Nephron (organoid): ENCODE measurements around the gene DLGAP4.

Experiments
- H3K27ac Mint-ChIP-seq, 3 experiments: 2 replicates each; pipeline ENCODE4 v1.8.0; 2020; ENCODE audit warnings: mixed read lengths in 3 of 3, mild to moderate bottlenecking in 2 of 3, moderate library complexity in 1 of 3
- H3K27me3 Mint-ChIP-seq: 2 replicates; pipeline ENCODE4 v1.8.0; 2021; ENCODE audit warnings: low read depth, mild to moderate bottlenecking, moderate library complexity, mixed read lengths
- H3K36me3 Mint-ChIP-seq: 2 replicates; pipeline ENCODE4 v1.8.0; 2020; ENCODE audit warnings: low read depth, mixed read lengths
- H3K4me1 Mint-ChIP-seq: 2 replicates; pipeline ENCODE4 v1.8.0; 2020; ENCODE audit warnings: mixed read lengths
- H3K4me3 Mint-ChIP-seq, 3 experiments: 2 replicates each; pipeline ENCODE4 v1.8.0; 2020; ENCODE audit warnings: mild to moderate bottlenecking in 3 of 3, mixed read lengths in 3 of 3, moderate library complexity in 2 of 3
- H3K9me3 Mint-ChIP-seq: 2 replicates; pipeline ENCODE4 v1.8.0; 2020; ENCODE audit warnings: mixed read lengths
- TF ChIP-seq, protein P1 (sequence below), 3 experiments: fragments of 200-600 bp; sonication (generic); IDR thresholded peaks; one replicate each; pipeline ENCODE4 v1.5.0; 2021; ENCODE audit warnings: antibody characterized with exemption in 3 of 3; ENCODE audit not compliant: unreplicated experiment in 3 of 3

The DLGAP4 gene

GRCh38 chr20:36304786-36305495, 1.2 kb upstream of the DLGAP4 start:
- Mint-ChIP-seq H3K36me3 (no peaks in the 10 kb centered on the region), H3K4me3 (peak overlapping the region; percentile 71 to 83 (median 77)), H3K27me3 (peaks cover 85% of the 10 kb centered on the region), H3K9me3 (no peaks in the 10 kb centered on the region), H3K4me1 (peaks cover 9% of the 10 kb centered on the region), H3K27ac (no peak overlapping the region)
- TF ChIP-seq, protein P1, sequence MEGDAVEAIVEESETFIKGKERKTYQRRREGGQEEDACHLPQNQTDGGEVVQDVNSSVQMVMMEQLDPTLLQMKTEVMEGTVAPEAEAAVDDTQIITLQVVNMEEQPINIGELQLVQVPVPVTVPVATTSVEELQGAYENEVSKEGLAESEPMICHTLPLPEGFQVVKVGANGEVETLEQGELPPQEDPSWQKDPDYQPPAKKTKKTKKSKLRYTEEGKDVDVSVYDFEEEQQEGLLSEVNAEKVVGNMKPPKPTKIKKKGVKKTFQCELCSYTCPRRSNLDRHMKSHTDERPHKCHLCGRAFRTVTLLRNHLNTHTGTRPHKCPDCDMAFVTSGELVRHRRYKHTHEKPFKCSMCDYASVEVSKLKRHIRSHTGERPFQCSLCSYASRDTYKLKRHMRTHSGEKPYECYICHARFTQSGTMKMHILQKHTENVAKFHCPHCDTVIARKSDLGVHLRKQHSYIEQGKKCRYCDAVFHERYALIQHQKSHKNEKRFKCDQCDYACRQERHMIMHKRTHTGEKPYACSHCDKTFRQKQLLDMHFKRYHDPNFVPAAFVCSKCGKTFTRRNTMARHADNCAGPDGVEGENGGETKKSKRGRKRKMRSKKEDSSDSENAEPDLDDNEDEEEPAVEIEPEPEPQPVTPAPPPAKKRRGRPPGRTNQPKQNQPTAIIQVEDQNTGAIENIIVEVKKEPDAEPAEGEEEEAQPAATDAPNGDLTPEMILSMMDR (IDR thresholded peaks at IDR 0.05; ENCODE audit: unreplicated experiment in 3 of 3), result no peak

GRCh38 chr20:36306553-36307411, 643 bp downstream of the DLGAP4 start:
- Mint-ChIP-seq H3K4me3 (peak overlapping the region; percentile 66 to 77 (median 72)), H3K4me1 (peaks cover 9% of the 10 kb centered on the region), H3K27me3 (peaks cover 86% of the 10 kb centered on the region), H3K9me3 (no peaks in the 10 kb centered on the region), H3K27ac (no peak overlapping the region), H3K36me3 (no peaks in the 10 kb centered on the region)
- TF ChIP-seq, protein P1 (IDR thresholded peaks at IDR 0.05; ENCODE audit: unreplicated experiment in 3 of 3), result no peak

- H3K27ac Mint-ChIP-seq, result no peak overlapping the region
- H3K36me3 Mint-ChIP-seq, result no peaks in the 10 kb centered on the region
- H3K4me1 Mint-ChIP-seq, result peaks cover 9% of the 10 kb centered on the region
- TF ChIP-seq, protein P1 (IDR thresholded peaks at IDR 0.05; ENCODE audit: unreplicated experiment in 3 of 3), result no peak
- peak overlapping the region; percentile 63 to 72 (median 66) for H3K4me3 Mint-ChIP-seq
- no peaks in the 10 kb centered on the region for H3K9me3 Mint-ChIP-seq
- H3K27me3 Mint-ChIP-seq, result peaks cover 85% of the 10 kb centered on the region
Measured at GRCh38 chr20:36307412-36308325, 1.5 kb downstream of the DLGAP4 start.

DNA sequence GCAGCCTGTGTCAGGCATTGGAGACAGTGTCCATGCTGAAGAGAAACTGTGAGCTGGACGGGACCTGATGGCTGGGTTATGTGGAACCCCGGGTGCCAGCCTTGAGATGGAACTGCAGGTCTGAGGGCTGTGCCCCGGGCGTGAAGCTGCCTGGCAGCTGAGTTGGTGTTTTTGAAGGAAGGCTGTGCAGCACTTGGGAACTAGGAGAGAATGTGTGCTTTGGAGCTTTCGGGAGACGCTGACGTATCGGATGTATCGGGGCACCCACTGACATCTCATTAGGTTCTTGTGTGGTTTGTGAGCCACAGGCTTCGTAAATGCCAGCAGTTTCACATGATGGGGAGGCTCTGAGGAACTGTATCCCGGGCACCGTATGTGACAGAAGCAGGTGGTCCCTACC, 2.2 kb downstream of the DLGAP4 start:
- Mint-ChIP-seq H3K36me3 (no peaks in the 10 kb centered on the region), H3K4me1 (peaks cover 9% of the 10 kb centered on the region), H3K4me3 (peak overlapping the region in 2 of 3 experiments; percentile 23 to 37), H3K9me3 (no peaks in the 10 kb centered on the region), H3K27me3 (peaks cover 85% of the 10 kb centered on the region), H3K27ac (no peak overlapping the region)
- TF ChIP-seq, protein P1 (IDR thresholded peaks at IDR 0.05; ENCODE audit: unreplicated experiment in 3 of 3), result no peak

GRCh38 chr20:36308986-36309385, 2.8 kb downstream of the DLGAP4 start:
- Mint-ChIP-seq H3K4me3 (peak overlapping the region in 2 of 3 experiments; percentile 11 to 23), H3K9me3 (no peaks in the 10 kb centered on the region), H3K4me1 (peaks cover 9% of the 10 kb centered on the region), H3K36me3 (no peaks in the 10 kb centered on the region), H3K27me3 (peaks cover 82% of the 10 kb centered on the region), H3K27ac (no peak overlapping the region)
- TF ChIP-seq, protein P1 (IDR thresholded peaks at IDR 0.05; ENCODE audit: unreplicated experiment in 3 of 3), result no peak
